Measurements from ENCODE around the gene FSTL4.

FSTL4 gene

DNA sequence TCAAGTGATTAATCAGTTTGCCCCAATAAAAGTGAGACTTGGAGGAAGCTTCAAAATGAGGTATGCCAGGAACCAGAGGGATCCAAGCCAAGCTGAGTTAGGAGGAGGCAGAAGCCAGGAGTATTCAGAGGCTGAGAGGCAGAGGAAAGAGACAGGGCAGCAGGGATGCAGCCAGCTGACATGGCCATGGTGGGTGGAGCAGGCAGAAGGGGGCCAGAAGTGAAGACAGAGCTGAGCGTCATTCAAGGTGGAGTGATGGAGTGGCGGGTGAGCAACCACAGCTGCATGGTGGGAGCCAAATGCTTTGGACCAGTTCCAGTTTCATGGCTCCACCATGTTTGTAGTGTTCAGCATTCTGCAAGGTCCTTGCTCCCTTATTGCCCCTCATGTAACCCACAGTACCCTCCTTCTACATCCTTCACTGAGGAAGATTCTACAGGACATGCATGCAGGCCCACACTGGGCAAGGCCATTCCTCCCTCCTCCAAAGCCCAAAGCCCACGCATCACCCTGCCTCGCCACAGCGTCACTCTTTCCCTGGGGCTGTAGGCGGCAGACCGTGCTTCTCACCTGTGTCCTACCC lies 100.6 kb downstream of the FSTL4 start:
- no peak for DNase-seq

DNA sequence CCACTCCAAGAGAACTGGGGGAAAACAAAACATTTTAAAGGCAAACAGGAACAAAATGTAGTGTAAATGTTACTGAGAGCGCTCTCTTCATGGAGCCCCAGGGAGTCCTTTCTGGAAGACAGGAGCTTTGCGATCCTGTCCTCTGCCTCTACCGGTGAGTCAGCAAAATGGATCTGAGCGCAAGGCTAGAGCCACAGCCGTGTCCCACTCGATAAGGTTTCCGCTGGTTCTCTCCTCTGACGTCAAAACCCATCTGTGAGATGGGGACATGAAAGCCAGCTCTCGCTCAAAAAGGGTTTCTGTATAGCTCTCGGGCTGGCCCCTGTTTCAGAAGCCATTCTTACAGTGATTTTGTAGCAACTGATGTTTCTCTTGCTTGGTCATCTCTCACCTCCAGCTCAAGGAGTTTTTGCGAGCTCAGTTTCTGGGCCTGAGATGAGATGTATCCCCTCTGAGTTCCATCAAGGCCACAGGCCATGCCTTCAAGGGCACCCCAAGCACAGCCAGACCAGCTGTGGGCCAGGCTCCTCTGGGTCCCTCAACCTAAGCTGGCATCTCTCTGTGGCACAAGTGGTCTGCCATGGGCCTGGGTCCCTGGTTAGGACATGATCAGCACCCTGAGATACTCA lies 101.6 kb downstream of the FSTL4 start:
- DNase-seq = no peak

DNA sequence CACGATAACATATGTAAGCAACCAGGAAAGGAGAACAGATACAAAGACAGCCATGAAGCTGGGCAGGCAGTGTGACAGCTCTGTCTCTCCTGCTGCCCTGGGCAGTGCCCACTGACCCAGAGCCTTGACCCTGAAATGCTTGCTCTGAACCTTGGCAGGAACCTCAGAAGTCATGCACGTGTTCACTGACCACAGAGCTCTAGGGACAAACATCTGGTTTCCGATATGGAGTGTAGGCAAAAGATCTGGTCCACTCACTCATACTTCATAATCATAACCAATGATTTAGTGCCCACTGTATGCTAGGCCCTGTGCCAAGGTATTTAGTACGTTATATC lies 102.6 kb downstream of the FSTL4 start:
- no peak for DNase-seq

DNA sequence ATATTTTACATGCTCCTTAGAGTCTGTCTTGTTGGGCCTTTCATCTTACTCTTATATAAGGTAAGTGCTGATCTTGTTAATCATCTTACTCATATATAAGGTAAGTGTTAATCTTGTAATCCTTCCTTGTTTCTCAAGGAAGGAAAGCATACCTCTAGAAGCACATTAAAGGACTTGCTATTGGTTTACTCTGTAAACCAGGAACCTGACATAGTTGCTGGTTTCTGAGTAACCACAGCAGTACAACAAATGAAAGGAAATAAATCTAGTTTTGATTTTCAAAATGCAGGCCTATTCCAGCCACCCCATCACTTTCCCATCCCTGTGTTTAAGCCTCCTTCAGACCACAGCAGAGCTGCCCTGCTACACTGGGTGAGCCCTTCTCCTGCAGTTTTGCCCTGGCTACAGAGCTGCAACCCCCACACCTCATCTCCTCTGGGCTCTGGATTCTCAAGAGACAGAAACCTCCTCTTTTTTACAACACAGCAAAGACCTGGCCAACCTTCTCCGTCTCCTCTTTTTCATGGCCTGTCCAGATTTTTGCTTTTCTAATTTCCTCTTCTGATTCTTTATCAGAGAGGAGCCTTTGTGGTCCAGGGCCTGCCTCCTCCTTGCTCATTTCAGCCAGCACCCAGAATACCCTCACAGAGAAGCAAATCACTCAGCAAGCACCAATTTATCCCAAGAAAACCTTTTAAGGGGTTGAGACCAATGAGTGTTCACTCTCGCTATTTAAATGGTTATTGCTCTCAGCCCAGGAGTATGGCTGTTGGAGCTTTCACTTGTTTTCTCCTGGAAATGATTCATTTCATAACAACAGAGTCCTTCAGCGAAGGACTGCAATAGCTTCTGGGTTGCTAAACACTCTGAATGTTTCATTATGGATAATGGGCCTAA lies 103.2 kb downstream of the FSTL4 start:
- DNase-seq = no peak

DNA sequence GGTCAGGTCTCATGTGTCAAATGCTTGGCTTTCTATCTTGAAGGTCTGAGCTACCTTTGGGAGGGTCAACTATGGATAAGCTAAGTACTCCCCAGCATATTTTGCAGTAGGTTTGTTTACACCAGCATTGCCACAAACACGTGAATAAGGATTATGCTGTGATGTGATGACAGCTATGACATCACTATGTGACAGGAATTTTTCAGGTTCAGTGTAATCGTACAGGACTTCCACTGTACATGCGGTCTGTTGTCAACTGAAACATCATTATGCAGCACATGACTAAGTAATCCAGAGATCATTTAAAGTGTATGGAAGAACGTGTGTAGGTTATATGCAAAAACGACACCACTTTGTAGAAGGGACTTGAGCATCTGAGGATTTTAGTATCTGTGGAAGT lies 104.0 kb downstream of the FSTL4 start:
- no peak for DNase-seq

DNA sequence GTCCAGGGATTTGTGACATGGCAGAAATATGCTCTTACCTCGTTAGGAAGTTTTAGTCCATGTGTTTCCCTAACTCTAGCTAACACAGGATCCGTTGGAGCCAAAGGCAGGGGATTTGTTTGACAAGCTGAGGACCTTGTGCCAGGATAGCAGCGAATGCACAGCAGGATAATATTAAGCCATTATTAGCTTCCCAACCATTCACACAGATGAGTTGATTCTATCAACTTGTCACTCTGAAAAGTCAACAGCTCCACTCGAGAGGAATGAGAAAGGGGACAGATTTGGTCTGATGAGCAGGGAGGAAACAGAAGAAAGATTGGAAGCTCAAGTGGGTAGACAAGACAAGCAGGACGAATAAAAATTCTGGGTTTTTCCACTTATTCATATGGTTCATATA lies 106.2 kb downstream of the FSTL4 start:
- DNase-seq = no peak

DNA sequence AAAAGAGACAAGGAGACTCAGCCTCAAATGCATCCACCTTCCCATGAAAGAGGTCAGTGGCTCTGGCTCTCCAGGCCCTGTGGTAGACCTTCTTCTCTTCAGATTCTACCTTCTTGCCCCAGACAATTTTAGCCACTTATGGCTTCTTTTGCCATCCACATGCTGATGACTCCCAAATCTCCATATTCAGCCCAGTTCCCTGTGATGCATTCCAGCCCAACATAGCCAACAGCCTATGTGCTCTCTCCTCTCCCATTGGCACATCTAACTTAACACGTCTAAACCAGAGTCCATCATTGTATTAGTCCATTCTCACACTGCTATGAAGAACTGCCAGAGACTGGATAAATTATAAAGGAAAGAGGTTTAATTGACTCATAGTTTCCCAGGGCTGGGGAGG lies 108.8 kb downstream of the FSTL4 start:
- DNase-seq = no peak

DNA sequence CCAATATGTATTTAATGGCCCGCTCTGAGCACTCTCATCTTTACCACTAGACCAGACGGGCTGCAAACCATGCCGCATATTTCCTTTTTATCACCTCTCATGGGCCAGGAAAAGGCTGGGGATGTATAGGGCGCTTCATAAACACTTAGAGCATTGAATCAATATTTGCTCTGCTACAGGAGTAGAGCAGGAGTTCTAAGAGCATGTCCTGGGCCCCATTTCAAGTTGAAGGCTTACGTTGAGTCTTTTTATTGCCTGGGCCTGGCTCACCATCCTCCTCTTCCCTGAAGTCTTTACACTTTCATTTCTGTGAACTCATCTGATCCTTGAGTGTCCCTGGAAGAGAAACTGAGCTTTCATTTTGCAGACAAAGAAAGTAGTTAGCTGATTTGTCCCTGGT lies 112.4 kb downstream of the FSTL4 start:
- DNase-seq = no peak

DNA sequence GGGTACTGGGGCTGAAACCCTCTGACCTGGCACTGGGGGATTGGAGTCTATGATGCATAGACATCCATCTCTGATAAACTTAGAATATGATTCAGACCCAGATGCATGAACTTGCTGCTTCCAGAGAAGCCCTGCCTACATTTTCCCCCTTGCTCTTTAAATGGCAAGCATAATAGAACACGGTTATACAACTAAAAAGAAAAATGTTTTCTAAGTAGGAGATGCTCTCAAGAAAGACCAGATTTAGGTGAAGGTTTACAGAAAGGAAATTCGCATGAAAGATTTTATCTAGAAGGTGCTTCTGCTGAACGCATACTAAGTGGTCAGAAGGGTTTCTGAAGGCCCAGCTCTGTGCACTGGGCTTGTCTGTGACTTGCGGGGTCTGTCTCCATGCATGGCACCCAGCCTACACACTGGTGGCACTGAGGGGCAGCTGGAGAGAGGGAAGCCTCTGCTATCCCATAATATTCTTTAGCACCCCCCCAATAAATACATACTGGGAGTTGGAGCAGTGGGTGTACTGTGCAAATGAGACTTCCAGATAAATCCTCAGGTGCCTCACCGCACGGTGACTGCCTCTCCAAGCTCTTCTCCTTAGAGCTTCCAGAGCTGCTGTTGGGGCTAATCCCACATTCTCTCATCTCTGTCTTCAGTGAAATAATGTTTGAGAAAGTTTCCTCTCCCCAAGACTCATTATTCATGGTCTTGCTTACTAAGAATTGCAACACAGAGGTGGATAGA lies 114.6 kb downstream of the FSTL4 start:
- no peak for DNase-seq

DNA sequence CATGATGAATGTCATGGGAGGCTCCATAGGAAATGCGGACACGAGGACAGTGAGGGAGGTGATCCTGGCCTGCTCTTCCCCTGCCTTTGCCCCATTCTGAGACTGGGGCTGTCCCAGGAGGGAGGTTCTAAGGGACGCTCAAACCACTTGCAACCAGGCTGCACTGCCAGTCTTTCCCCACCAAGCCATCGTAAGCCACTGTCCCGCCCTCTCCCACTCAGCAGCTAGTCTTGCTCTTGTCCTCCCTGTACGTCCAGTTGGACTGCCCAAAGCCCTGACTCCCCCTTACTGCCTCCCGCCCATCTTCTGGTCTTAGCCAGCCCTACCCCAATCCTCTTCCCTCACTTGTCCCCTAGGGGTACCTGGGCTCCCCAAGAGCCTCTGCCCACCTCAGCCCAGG lies 115.7 kb downstream of the FSTL4 start:
- DNase-seq = no peak

DNA sequence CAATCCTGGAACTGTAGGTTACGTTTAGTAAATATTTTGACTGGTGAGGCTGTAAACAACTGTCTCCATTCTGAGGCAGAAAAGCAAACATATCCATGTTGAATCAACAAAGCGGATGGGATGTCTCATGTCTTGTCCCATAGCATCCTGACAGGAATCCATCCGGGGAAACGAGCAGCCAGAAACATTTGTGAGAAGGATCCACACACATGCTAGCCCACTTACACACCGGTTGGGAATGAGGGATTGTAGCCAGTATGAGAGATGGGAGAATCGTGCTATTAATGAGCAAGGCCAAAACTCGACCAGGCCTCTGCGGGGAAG lies 117.5 kb downstream of the FSTL4 start:
- DNase-seq = no peak

DNA sequence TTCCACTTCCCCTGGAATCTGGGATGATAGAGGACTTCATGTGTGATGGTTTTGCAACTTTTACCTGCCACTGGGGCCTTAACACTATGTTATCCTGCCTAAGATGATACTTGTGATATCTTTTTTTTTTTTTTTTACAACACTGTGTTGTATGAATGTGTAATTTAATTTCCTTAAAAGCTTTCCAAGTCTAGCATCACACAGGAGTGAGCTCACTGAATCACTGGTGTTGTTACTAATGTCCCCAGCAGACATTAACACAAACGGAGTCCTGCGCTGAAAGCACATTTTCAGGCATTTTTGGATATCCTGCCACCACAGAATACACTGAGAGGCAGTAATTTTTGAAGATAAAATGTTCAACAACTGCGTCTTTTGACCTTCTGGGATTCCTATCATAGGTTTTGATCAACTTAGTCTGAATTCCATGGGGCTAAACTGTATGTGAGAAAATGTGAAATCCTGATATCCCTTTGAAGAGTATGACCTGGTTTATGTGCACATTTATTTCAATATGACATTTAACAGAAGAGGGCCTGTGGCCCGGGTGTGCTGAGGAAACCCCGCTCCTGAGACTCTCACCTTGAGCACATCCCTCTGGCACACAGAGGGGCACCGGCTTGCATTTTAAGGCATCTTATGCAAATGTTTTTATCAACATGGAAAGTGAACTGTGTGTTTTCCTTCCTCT lies 118.0 kb downstream of the FSTL4 start:
- DNase-seq = no peak

DNA sequence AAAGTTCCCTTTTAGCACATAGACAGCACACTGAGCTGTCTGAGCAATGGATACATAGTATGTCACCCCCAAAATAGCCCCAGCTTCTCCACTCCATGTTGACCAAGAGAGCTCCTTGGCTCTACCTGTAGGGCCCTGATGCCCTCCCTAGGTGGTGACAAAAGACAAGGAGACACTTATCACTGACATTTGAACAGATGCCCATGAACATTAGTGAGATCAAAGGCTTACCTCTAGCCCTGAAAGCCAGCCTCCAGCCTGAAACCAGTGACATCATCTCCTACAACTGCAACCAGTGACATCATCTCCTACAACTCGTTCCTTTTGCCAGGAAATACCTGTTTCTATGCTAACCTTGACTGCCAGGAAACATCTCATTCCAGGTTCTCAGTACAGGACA lies 122.7 kb downstream of the FSTL4 start:
- no peak for DNase-seq

DNA sequence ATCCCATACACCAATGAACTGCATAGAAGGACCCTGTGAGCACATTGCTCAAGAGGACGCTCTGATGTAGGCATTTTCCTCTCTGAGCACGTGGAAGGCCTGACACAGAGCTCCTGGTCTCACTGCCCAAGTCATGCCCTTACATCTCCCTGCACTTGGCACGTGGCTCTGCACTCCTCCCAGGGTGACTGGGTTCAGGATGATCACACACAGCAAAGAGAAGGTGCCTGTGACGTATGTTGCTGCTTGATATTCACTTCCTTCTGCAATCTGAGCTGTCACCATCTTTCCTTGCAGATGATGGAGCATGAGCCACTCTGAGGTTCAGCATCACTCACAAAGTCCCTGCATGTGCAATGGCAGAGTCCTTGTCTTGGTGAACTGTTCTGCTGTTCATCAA lies 125.2 kb downstream of the FSTL4 start:
- DNase-seq = no peak

DNA sequence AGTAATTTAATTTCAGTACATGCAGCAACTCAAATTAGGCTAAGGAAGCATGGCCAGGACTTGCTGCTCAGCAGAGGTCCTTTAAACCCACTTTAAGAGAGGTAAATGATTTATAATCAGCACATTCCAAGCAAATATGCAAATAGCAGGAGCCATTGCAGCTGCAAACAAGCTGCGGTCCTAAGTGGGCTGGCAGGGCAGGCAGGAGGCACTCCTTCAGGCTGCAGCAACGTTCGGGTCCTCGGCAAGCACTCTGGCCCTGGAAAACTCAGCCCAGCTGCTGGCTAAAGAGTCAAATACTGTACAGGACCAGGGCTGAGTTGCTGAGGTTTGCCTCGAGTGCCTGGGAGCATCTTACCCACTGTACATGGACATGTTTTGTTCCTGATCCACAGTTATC lies 126.9 kb downstream of the FSTL4 start:
- no peak for DNase-seq

DNA sequence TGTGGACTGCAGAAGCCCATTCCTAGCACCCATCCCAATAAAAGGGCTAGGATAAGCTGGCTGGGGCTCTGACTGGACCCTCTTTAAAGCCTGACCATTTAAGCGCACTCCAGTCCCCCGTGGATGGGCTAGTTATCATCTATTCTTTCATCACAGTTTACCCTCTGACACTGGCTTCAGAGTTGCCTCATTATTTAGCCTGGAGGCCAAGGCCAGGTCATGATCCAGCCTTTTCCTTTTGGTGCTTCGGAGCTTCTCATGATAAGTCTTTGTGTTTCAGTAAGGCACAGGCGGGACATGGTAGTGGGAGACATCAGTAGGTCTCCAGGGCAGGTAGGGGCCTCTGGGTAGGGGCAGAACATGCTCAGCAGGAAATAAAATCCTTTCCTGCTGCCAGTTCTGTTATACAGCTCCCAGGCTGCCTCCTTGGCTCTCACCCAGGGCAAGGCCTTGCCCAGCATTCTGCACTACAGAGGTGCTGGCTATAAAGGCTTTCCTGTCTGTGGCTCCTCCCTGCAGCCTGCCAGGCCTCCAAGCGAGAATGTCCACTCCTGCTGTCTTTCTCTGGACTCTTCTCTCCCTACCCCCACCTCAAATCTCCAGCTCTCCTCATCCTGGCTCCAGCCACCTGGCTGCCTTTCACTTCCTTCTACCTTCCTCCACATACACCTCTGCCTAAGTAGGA lies 128.8 kb downstream of the FSTL4 start:
- no peak for DNase-seq

DNA sequence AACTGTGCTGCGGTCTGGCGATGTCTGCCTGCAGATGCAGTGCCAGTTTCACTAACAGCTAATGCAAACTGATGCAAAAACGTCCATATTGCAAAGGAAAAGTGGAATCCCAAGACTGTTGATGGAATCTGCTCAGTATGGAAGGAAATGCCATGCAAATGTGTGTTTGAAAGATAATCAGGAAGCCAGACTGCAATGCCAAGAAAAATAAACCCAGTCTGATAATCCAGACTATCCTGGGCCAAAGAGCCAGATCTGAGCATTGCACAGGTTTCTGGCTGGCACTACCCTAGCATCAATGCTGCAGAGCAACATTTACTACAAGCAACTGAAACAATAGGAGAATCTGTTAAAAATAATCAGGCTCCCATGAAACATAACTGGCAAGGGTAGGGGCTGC lies 130.3 kb downstream of the FSTL4 start:
- DNase-seq = no peak

DNA sequence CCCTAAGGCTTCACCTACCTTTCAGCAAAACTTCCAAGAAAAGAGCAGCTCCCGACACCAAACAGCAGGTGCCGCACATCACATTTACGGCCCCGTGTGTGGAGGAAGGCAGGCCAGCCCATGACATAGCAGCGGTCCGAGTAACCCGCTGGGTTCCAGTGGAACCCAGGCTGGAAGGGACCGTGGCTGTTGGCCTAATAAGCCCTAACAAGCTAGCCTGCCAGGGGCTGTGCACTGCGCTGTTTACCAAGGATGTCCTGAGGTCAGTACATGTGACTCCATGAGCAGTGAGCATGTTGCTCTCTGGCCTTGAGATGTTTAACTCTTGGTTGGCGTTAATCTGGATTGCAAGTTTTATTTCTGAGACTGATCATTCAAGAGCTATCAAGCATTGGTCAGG lies 131.5 kb downstream of the FSTL4 start:
- DNase-seq = no peak

DNA sequence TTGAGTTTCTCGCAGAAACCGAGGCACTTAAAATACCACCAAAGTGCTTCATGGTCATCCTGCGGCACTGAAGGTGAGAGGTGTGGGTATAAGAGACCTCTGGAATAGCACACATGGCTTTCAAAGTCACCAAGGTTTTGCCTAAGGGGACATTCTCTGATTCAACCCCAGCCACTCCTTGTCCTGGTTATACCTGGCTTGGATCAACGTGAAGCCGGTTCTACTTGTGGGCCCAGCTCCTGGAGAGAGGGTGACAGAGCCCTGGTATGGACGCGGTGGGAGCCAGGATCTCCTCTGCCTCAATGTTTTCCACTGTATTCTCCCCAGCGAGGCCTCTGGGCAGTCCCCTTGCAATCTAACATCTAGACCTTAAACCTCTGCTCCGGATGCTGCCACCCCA lies 132.0 kb downstream of the FSTL4 start:
- no peak for DNase-seq

DNA sequence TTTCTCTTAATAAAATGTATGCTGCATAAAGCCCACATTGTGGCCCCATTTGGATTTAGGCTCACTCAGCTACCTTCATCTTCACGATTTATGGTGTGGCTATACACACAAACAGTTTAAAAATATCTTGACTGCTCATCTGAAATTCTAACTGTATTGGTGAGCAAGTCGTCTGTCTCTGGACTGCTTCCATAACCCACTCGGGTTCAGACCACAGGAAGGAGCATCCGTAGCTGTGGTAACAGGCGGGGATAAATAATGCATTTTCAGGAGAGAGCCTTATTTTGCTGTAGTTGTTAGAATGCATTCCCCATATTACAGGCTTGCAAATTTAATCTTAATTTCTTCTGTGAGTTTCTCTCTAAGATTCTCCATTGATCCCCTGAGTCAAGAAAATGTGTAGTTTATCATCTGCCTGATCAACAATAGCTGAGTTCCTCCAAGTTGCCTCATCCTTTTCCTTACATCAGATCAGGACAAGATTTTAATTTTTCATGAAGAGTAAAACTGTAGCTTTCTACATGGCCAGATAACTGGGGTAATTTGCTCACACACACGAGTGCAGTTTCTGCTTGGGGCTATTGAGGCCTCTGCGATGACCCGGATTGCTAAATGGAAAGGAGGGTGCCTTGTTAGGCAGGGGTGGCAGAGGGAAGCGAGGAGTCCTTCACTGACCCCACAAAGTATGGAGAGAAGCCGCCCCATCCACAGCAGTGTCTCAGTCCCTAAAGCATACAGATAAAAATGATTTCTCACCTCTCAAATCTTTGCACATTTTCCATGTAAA lies 133.9 kb downstream of the FSTL4 start:
- DNase-seq = no peak

DNA sequence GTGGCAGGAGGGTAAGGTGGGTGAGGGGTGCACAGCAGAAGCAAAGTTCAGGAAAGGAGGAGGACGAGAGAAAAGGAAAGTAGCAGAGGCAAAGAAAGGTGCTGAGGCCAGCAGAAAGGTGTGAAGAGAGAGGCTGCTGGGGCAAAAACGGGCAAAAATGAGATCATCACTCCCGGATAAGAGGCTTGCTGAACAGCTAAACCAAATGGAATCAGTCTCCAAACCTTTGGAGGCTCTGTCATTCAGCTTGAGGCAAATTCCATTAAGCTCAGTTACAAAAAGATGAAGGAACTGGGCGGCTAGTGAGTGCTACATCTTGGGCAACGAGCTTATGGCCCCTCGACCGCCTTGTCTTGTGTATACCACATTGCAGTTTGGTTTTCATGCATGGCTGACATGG lies 136.4 kb downstream of the FSTL4 start:
- no peak for DNase-seq

All from activated gamma-delta T cell treated with Interleukin-2 at 50 U/mL for 16 hours (primary cell).